ENCODE measurements around the gene HCK.

- no peak for TF ChIP-seq EZH2 (IDR thresholded peaks at IDR 0.05; ENCODE audit: insufficient read depth, poor library complexity, severe bottlenecking)
- no peak for TF ChIP-seq EZH2phosphoT487 (IDR thresholded peaks at IDR 0.05; ENCODE audit: insufficient read depth, low read depth)
These were observed 20.8 kb upstream of the HCK start for GRCh38 chr20:32031007-32031958.

All from GM23248 (cell line).